MM.1S (cell line): Measurements from ENCODE around the gene SAMD8.

Source experiments
- CTCF ChIP-seq: fragments of 300-600 bp; sonication (generic); IDR thresholded peaks from 2 replicates; pipeline ENCODE4 v1.5.1; 2016; ENCODE audit warnings: antibody characterized with exemption, low read length, mixed read lengths
- EZH2phosphoT487 ChIP-seq: fragments of 300-600 bp; sonication (generic); IDR thresholded peaks from 2 replicates; pipeline ENCODE4 v1.6.1; 2018; ENCODE audit warnings: antibody characterized with exemption, low read length

- TF ChIP-seq CTCF = no peak
- no peak for TF ChIP-seq EZH2phosphoT487
Measured at GRCh38 chr10:75068523-75068922, 42.9 kb upstream of the SAMD8 start.
